HG03103 (cell line): ENCODE results near the gene COL9A1.
"Not testable (repeated sequence)": the region's sequence is repeated elsewhere in the genome, so short reads cannot be mapped to it uniquely, and the experiment has no call there.

Source experiments
- ATAC-seq: cut with Tn5 transposase; IDR thresholded peaks from one replicate; pipeline ENCODE4 v1.9.1; 2021; ENCODE audit warnings: low read depth; ENCODE audit not compliant: unreplicated experiment

COL9A1 gene

GRCh38 chr6:70303034-70303525 is at the start of gene COL9A1:
TSS of gene COL9A1 (minus strand) at chr6:70303084. CDS start at chr6:70302924, 160 bp downstream.
- no peak for ATAC-seq

DNA sequence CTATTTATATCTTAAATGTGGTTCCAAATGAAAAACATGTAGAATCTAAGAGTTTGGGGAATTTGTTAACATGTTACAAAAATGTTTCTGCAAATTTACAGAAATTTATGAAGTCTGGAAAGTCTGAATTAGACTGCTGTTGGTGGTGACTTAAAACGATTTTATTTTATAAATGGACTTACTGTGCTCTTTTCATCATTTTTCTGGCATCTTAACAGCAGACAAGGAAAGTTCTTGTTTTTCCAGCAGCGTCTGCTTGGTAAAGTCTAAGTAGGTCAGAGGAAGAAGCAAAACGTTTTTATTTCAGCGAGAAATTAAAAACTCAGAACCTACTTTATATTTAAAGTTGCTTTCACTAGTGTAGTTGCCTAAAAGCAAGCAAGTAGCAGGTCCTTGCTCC is 48.6 kb upstream of the COL9A1 start:
- no peak for ATAC-seq

DNA sequence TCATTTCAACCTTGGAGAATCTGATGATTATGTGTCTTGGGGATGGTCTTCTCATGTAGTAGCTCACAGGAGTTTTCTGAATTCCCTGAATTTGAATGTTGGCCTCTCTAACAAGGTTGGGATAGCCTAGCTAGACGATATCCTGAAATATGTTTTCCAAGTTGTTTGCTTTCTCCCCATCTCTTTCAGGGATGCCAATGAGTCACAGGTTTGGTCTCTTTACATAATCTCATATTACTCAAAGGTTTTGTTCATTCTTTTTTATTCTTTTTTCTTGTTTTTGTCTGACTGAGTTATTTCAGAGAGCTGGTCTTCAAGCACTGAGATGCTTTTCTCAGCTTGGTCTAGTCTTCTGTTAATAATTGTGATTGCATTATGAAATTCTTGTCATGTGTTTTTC is 42.7 kb upstream of the COL9A1 start:
- ATAC-seq, result no peak

DNA sequence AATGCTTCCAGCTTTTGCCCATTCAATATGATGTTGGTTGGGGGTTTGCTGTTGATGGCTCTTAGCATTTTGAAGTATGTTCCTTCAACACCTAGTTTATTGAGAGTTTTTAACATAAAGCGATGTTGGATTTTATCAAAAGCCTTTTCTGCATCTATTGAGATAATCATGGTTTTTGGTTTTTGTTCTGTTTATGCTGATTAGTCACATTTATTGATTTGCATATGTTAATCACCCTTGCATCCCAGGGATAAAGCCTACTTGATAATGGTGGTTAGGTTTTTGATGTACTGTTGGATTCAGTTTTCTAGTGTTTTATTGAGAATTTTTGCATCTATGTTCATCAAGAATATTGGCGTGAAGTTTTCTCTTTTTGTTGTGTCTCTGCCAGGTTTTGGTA is 40.4 kb upstream of the COL9A1 start:
- no peak for ATAC-seq

DNA sequence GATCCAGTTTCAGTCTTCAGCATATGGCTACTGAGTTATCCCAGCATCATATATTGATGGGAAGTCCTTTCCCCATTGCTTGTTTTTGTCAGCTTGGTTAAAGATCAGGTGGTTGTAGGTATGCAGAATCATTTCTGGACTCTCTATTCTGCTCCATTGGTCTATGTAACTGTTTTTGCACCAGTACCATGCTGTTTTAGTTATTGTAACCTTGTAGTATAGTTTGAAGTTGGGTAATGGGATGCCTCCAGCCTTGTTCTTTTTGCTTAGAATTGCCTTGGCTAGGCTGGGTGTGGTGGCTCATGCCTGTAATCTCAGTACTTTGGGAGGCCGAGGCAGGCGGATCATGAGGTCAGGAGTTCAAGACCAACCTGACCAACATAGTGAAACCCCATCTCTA is 36.9 kb upstream of the COL9A1 start:
- not testable (repeated sequence) for ATAC-seq

GRCh38 chr6:70338775-70339174 is 35.9 kb upstream of the COL9A1 start:
- no peak for ATAC-seq

GRCh38 chr6:70337743-70338105 is 34.8 kb upstream of the COL9A1 start:
- ATAC-seq, result no peak

- no peak for ATAC-seq
Observed at GRCh38 chr6:70336996-70337742, 34.3 kb upstream of the COL9A1 start.

GRCh38 chr6:70327036-70327435 is 24.2 kb upstream of the COL9A1 start:
- no peak for ATAC-seq

- ATAC-seq, result no peak
Observed at GRCh38 chr6:70325009-70325408, 22.1 kb upstream of the COL9A1 start.

DNA sequence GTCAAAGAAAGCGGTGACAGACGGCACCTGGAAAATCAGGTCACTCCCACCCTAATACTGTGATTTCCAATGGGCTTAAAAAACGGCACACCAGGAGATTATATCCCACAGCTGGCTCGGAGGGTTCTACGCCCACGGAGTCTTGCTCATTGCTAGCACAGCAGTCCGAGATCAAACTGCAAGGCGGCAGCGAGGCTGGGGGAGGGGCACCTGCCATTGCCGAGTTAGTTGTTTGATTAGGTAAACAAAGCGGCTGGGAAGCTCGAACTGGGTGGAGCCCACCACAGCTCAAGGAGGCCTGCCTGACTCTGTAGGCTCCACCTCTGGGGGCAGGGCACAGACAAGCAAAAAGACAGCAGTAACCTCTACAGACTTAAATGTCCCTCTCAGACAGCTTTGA is 14.9 kb upstream of the COL9A1 start:
- not testable (repeated sequence) for ATAC-seq

DNA sequence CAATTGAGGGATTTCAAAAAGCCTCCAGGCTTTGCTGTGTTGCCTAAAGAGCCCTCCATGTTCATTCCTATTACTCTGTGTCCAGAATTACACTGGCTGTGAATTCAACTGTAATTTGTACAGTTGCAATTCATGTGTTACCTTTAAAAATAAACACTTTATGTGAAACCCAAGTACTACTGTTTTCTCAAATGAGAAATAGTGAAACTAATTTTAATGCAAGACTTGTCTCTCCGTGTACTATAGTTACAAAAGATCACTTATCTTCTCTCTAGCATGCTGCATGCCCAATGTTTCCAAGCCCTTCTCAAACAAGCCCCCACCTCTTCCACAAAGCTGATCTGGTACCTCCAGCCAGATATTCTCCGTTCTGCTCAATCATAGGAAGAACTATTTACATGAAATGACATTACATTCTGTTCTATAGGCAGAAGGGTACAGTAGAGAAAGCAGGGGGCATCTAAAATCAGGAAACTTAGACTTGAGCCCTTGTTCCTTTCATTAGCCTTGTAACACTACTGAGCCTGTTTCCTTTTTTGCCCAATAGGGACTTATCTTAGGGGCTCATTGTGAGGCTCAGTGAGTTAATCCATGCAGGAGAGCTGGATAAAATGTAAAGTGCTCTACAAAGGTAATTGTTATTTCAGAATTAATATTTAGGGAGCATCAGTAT is 12.3 kb upstream of the COL9A1 start:
- ATAC-seq, result no peak

- ATAC-seq, result no peak
Observed at GRCh38 chr6:70314296-70314695, 11.4 kb upstream of the COL9A1 start.

DNA sequence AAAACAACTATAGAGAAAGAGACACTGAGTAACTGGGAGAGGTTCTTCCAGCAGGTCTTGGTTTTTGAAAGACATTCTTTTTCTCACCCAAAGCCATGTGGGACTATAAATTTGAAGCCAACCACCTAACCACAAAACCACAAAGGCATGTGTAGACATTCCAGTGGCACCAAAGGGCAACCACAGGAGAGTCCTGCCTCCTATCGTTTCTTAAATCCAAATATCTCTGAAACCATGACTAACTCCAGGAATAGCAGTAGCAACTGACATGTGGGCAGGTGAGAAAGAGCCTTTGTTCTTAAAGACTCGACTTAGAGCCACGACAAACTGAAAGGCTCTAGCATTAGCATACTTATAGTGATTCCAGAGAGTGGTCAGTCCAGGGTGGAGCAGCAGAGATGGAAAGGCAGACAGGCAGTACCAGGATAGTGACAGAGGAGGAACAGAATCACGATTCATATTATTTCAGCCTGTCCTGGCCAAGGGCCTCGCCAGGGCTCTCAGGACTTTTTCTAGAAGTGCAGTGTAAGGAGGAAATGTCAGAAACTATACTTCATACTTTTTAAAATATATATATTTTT is 9.4 kb upstream of the COL9A1 start:
- ATAC-seq, result no peak

DNA sequence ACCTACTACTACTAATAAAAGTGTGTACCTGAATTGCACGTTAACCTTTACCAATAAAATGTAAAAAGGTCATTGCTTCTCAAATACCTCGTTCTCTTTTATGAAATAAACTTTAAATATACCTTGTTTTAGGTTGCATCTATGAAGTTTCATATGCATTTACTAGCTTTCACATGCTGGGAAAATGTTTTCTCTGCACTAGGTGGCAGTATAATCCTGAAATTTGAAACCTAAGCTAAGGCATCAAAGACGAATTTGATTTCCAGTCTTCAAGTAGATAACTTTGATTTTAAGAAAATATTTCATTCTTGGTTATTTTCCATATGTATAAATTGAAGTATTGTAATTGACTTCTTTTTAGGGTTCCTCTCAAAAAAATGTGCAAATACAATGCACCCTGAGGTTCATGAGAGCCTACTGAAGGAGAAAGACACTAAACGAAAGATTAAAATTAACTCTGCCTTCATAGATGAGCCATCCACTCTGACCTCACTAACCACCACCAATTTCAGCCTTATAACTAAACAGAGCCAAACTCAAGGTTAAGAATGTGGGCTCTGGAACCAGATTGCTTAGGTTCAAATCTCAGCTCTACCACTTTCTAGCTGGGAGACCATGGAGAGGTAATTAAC is 7.3 kb upstream of the COL9A1 start:
- ATAC-seq, result no peak

DNA sequence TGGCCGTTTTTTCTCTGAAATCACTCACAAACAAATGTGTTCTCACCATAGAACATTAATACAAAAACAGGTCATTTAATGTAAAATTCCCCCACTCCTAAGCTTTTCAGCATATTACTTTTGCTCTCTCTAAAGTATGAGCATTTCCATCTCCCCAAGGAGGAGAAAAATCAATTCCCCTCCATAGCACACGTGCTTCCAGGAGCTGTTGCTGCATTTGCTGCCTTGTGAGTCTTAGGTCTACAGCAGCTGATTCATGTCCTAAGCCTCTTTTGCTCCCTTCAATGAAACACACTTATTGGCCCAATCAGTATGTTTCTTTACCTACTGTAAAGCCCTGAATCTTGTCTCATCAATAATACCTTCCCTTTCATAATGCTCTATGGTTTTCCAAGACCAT is 6.4 kb upstream of the COL9A1 start:
- ATAC-seq, result no peak

GRCh38 chr6:70308142-70308541 is 5.3 kb upstream of the COL9A1 start:
- not testable (repeated sequence) for ATAC-seq

DNA sequence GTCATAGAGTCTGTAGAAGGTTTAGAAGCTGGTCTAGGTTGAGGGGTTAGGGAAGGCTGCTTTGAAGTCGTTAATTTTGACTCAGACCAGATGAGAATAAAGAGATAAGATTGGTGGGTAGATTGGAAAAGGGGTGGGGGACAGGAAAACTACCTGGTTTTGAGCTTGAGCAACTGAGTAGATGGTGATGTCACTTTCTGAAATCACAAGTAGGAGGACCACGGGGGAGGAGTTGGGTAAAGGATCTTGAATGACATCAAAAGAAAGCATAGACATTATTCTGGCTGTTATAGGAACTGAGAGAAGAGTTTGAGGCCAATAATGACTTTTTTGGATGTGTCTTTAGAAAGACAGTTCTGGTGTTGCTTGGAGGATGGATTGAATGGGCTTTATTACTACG is 4.1 kb upstream of the COL9A1 start:
- no peak for ATAC-seq

DNA sequence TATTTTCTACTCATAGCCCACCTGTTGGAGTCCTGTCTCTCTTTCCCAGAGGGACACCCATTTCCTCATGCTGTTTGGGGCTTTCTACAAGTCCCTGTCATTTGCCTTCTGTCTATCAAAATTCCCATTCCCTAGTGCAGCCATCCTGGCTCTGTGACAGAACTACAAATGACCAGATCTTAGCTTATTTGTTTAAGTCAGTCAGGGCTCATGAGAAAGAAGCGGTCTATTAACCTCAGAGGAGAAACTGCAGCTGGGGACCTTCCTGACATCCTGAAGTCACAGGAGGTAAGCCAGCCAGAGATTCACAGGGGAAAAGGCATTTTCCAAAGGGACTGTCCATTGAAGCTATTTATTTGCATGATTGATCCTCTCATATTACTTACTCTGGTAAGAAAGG is 1.7 kb upstream of the COL9A1 start:
- no peak for ATAC-seq

DNA sequence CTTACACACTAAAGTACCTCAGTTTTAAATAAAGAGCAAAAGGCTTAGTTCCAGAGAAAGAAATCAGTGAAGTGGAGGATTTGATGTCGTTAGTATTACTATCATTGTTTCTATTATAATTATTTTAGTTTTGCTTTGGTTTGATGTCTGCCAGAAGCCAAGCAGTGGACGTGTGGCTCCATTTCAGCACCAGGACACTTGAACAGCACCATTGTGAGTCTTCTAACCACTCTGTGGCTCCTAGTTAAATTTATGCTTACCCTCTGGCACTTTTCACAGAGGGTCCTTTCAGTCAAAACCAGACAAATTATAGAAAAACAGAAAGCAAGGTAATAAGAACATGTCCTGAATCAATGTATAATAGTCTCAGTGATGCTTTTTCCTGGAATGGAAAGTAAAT is 3.4 kb downstream of the COL9A1 start:
- no peak for ATAC-seq

DNA sequence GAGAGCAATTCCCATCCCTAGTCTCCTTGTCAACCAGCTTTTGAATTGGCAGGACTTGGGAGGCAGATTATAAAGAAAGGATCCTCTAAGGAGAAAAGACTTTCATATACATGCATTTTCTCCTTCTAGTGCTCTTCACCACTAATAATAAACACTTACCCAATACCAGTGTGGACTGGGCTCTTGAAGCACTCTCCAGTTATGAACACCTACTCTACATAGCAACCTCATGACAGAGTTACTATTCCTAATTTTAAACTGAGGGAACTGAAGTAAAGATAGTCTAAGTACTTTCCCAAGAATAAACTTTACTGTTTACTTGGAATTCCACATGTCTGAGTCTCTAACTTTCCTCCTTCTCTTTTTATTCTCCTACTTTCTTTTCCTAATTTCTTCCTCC is 4.8 kb downstream of the COL9A1 start:
- ATAC-seq, result no peak
